Tibial nerve (tissue), 3 donors: ENCODE measurements around the gene SPTBN1.

Experiments used
- POLR2A ChIP-seq, 2 donors: fragments of 450-650 bp; IDR thresholded peaks; one replicate each; pipeline ENCODE4 v1.6.1; 2017; ENCODE audit warnings: antibody characterized with exemption in 2 of 2, mild to moderate bottlenecking in 2 of 2, moderate library complexity in 2 of 2
- TF ChIP-seq, protein P1 (sequence below), 5 experiments: fragments of 200-600 bp in 3 of 5; fragments of 450-650 bp in 2 of 5; sonication (generic) in 3 of 5; IDR thresholded peaks; one replicate each; pipeline ENCODE4 v1.5.1; 2016 to 2019; ENCODE audit warnings: antibody characterized with exemption in 5 of 5, mild to moderate bottlenecking in 3 of 5, moderate library complexity in 2 of 5

- TF ChIP-seq, protein P1, sequence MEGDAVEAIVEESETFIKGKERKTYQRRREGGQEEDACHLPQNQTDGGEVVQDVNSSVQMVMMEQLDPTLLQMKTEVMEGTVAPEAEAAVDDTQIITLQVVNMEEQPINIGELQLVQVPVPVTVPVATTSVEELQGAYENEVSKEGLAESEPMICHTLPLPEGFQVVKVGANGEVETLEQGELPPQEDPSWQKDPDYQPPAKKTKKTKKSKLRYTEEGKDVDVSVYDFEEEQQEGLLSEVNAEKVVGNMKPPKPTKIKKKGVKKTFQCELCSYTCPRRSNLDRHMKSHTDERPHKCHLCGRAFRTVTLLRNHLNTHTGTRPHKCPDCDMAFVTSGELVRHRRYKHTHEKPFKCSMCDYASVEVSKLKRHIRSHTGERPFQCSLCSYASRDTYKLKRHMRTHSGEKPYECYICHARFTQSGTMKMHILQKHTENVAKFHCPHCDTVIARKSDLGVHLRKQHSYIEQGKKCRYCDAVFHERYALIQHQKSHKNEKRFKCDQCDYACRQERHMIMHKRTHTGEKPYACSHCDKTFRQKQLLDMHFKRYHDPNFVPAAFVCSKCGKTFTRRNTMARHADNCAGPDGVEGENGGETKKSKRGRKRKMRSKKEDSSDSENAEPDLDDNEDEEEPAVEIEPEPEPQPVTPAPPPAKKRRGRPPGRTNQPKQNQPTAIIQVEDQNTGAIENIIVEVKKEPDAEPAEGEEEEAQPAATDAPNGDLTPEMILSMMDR (IDR thresholded peaks at IDR 0.05), result no peak
- TF ChIP-seq POLR2A (IDR thresholded peaks at IDR 0.05), result no peak
Observed at GRCh38 chr2:54584598-54584997, 128.5 kb downstream of the SPTBN1 start.
